Measurements from ENCODE around the gene CNPY1.

DNA sequence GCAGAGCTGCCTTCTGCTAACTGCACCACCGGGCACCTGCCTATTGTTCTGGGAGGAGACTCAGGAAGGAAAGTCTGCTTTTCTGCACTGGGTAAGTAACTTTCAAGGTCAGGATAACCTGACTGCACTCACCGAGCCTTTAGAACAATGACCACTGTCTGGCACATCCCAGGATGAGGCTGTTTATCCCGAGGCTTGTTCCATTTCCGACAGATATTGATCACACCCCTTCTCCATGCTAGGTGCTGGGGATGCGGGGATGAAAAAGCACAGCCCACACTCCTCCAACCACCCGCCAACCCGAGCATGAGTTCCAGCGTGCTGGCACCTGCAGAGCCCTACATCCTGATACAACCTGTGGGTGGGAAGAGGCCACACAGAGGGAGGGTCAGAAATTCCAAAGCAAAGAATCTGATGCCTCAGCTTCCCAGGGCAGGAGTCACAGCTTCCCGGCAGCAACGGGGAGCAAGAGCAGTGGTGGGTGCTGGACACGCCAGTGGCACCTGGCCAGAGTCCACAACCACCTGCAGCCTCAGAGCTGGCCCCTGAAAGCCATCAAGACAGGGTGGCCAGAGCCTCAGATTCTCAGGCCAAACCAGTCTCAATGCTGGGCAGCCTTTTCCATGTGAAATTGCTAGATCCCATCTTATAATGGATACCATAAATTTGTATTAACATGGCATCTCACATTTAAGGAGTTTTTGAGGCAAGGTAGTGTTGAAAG, 34.9 kb upstream of the CNPY1 start:
- TF ChIP-seq, protein P1, sequence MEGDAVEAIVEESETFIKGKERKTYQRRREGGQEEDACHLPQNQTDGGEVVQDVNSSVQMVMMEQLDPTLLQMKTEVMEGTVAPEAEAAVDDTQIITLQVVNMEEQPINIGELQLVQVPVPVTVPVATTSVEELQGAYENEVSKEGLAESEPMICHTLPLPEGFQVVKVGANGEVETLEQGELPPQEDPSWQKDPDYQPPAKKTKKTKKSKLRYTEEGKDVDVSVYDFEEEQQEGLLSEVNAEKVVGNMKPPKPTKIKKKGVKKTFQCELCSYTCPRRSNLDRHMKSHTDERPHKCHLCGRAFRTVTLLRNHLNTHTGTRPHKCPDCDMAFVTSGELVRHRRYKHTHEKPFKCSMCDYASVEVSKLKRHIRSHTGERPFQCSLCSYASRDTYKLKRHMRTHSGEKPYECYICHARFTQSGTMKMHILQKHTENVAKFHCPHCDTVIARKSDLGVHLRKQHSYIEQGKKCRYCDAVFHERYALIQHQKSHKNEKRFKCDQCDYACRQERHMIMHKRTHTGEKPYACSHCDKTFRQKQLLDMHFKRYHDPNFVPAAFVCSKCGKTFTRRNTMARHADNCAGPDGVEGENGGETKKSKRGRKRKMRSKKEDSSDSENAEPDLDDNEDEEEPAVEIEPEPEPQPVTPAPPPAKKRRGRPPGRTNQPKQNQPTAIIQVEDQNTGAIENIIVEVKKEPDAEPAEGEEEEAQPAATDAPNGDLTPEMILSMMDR (IDR thresholded peaks at IDR 0.05 in 4 of 5, conservative IDR thresholded peaks at IDR 0.05 in 1 of 5): no peak
- TF ChIP-seq POLR2A (IDR thresholded peaks at IDR 0.05): no peak

All from gastrocnemius medialis (tissue), 4 donors.